ENCODE measurements around the gene RIMS4. TPM values are rescaled to one million over a fixed set of nuclear protein-coding genes. Genes with fewer than 3 reads are reported as not detected.
A peak's percentile ranks its signal among the peaks of the same experiment; 100 is the strongest.

RIMS4 gene
- total and polyA plus RNA-seq, 2 of the 13 experiments (the other 11 are each of a cell fraction or from before 2014, with no cell fraction given), result 0.01 to 0.07 TPM

- TF ChIP-seq FUBP1 (CRISPR knock-in tag; IDR thresholded peaks at IDR 0.05; ENCODE audit: borderline replicate concordance) (no peak), THYN1 (CRISPR knock-in tag; IDR thresholded peaks at IDR 0.05; ENCODE audit: borderline replicate concordance, low read depth) (no peak), ZSCAN9 (CRISPR knock-in tag; IDR thresholded peaks at IDR 0.05; ENCODE audit: borderline replicate concordance) (no peak), ZNF10 (CRISPR knock-in tag; IDR thresholded peaks at IDR 0.05; ENCODE audit: borderline replicate concordance, low read depth) (no peak), IRF9 (CRISPR knock-in tag; IDR thresholded peaks at IDR 0.05; ENCODE audit: borderline replicate concordance) (no peak), SAFB2 (CRISPR knock-in tag; IDR thresholded peaks at IDR 0.05; ENCODE audit: borderline replicate concordance, low read depth) (no peak), ZNF431 (CRISPR knock-in tag; IDR thresholded peaks at IDR 0.05; ENCODE audit: borderline replicate concordance, low read depth) (no peak), ZNF12 (CRISPR knock-in tag; IDR thresholded peaks at IDR 0.05) (no peak), ZNF232 (CRISPR knock-in tag; IDR thresholded peaks at IDR 0.05; ENCODE audit: borderline replicate concordance) (no peak), ZNF614 (CRISPR knock-in tag; IDR thresholded peaks at IDR 0.05; ENCODE audit: borderline replicate concordance) (no peak), ARHGAP35 (CRISPR knock-in tag; IDR thresholded peaks at IDR 0.05; ENCODE audit: borderline replicate concordance) (no peak), HNRNPK (IDR thresholded peaks at IDR 0.05; ENCODE audit: low read depth, low read length, poor library complexity, severe bottlenecking) (peak; percentile 94), ZBTB43 (CRISPR knock-in tag; conservative IDR thresholded peaks at IDR 0.05) (no peak), HCFC1 (IDR thresholded peaks at IDR 0.05; ENCODE audit: low read depth, low read length) (no peak), MED13 (CRISPR knock-in tag; IDR thresholded peaks at IDR 0.05) (no peak), KDM5B (CRISPR knock-in tag; IDR thresholded peaks at IDR 0.05; ENCODE audit: borderline replicate concordance) (peak; percentile 24; the same call in 1 of the 2 replicates), ZBTB7A (CRISPR knock-in tag; IDR thresholded peaks at IDR 0.05) (no peak), PATZ1 (CRISPR knock-in tag; IDR thresholded peaks at IDR 0.05) (peak; percentile 16; the same call in 1 of the 2 replicates), HNRNPLL (IDR thresholded peaks at IDR 0.05; ENCODE audit: low read depth, low read length, poor library complexity, severe bottlenecking) (no peak), RFX3 (CRISPR knock-in tag; IDR thresholded peaks at IDR 0.05) (no peak), HIVEP1 (CRISPR knock-in tag; IDR thresholded peaks at IDR 0.05) (no peak), TOE1 (CRISPR knock-in tag; IDR thresholded peaks at IDR 0.05) (no peak), RXRA (CRISPR knock-in tag; IDR thresholded peaks at IDR 0.05) (no peak; the same call in 1 of the 2 replicates), XRCC5 (optimal IDR thresholded peaks at IDR 0.05; ENCODE audit: low read length) (no peak)
These were observed 64.6 kb downstream of the RIMS4 start, which contains the start of gene KCNK15 (continued) for GRCh38 chr20:44745598-44746366.
